Activated CD4-positive, alpha-beta T cell treated with anti-CD3 and anti-CD28 coated beads, Interleukin-2, Interleukin-4, amounts not matched to agents 100 ng/mL and 50 ng/mL, durations not matched to agents 16 hours and 8 hours (primary cell): ENCODE data around the gene LCOR.
"Not testable (repeated sequence)": the region's sequence is repeated elsewhere in the genome, so short reads cannot be mapped to it uniquely, and the experiment has no call there.

Experiments
- DNase-seq: peaks from one replicate; pipeline ENCODE4 v3.0.0-alpha.2; 2020; ENCODE audit warnings: low spot score

LCOR gene

DNA sequence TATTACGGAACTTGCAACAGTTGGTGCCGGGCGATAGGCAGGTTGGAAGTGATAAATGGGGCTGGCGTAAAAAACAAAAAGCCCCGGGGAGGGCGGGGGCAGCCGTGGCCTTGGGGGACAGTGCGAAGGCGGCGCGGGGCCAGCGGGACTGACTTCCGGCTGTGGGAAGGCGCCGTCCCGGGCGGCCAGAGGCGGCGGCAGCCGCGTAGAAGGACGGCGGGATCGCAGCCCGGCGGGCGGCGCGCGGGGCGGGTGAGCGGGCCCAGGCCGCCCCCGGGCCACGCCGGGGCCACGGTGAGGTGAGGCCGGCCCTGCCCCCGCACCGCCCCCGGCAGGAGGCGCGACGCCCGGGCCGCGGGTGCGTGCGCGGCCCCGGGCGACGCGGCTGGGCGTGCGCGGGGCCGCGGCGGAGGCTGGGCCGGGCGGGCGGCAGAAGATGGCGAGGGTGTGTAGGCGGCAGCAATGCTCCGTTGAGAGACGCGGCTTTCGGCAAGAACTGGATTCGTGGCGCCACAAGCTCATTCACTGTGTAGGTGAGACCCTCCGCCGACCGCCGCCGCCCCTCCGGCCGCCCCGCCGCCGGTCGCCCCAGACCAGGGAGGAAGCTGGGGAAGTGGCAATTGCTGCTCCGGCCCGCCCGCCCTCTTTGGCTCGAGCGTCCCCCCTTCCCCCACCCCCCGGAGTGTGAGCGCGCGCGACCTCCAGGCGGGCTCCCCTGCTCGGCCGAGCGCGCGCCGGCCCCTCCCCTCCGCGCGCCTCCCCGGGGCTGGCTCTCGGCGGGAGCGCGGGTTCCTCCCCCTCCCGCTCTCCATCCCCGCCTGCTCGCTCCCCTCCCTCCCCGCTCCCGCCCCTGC lies at the start of gene LCOR:
TSS of gene LCOR (plus strand) at position 432 of the 854 bp plus-strand sequence. CDS start 116,760 bp downstream, outside the sequence.
- DNase-seq, result peak; percentile 77

DNA sequence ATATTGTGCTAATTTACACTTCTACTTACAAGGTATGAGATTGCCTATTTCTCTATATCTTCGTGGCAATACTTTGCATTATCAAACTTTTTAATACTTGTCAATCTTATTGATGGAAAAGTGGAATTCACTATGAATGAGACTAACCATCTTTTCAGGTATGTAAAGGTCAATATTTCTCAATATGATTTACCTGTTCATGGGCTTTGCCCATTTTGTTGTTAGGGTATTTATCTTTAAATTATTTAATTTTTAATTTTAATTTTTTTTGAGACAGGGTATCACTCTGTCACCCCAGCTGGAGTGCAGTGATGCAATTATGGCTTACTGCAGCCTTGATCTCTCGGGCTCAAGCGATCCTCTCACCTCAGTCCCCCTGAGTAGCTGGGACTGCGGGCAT lies 47.8 kb upstream of the LCOR start:
- DNase-seq, result no peak

DNA sequence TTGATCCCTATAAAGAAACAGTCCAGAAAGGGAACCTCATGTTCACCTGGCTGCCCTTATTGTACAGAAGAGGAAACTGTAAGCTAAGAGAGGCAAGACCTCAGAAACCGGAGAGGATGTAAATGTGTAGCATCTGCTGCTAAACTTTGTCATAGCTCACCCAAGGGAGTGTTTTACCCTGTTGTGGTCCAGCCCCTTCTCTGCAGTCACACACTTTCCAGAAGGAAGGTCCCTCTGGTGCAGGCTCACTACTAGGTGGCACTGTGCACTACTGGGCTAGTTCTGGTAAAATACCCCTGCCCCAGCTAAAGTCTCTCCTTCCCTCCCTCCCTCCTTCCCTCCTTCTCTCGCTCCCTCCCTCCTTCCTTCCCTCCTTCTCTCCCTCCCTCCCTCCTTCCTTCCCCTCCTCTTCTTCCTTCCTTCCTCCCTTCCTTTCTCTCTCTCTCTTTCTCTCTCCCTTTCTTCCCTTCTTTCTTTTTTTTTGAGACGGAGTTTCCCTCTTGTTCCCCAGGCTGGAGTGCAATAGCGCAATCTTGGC lies 42.5 kb upstream of the LCOR start:
- peak; percentile 58 for DNase-seq

DNA sequence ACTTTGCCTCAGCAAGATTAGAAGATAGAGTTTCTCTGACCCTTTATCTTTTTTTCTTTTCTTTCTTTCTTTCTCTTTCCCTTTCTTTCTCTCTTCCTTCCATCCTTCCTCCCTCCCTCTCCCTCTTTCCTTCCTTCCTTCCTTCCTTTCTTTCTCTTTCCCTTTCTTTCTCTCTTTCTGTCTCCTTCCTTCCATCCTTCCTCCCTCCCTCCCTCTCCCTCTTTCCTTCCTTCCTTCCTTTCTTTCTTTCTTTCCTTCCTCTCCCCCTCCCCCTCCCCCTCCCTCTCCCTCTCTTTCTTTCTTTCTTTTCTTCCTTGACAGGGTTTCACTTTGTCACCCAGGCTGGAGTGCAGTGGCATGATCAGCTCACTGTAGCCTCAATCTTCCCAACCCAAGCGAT lies 40.2 kb upstream of the LCOR start:
- no peak for DNase-seq

DNA sequence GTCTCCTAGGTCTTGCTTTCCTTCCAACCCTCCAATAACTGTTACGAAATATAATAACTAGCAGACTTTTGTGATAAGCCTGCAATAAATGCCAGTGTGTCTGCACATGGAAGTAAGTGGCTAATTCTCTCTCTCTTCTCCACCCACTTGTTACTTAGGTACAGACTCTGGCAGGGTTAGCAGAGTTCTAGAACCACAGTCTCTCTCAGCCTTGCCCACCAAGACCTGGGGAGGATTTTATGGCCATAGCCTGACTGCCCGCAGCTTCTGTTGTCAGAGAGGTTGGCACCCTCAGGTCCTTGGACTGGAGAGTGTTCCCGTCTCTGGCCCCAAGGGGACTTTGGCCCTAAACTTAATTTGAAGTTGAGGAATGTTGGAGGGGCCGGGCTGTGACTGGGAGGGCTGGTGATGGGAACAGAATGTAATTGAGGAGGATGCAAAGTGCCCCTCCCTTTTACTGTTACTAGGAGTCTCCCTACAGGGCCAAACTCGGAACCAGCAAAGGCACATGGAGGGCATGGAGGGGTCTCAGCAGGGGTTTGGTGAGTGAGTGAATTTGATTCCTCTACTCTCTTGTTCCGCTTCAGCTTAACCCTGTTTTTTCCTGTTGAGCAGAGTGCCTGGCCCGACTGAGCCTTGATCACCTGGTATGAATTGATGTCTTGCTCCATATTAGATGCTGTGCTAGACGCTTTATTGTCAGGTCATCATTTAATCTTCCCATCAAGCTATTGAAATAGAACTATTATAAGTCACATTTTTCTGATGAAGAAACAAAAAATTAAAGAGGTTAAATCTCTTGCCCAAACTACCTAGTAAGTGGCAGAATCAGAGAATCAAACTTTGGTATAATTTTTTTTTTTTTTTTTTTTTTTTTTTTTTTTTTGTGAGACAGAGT lies 37.0 kb upstream of the LCOR start:
- no peak for DNase-seq

DNA sequence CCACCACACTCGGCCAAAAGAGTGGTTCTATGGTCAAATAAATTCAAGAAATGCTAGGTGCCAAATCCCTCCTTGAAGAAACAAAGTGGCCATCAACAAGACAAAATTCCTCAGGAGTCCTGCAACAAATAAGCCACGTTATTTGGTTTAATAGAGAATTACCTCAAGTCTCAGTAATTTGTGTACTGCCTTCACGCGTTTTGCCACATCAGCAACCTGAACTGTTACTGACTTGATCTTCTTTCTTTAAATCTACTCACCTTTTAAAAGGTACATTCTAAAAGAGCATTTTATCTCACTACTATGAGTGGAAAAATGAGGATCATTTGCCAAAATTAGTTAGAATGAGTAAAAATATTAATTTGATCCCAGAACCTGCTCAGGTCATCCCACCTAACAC lies 34.6 kb upstream of the LCOR start:
- DNase-seq, result no peak

DNA sequence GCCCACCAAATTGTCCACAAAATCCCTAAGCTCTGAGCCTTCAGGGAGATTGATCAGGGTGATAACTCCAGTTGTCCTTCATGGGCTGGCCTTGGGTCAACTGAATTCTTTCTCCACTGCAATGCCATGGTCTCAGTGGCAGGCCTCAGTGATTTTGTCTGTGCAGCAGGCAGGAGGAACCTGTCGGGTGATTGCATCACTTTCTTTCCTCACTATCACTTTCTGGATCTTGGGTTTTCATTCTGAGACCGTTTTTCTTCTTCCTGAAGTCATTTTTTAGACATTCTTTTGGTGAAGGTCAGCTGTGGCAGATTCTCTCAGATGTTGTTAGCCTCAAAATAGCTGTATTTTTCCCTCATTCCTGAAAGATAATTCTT lies 28.8 kb upstream of the LCOR start:
- DNase-seq, result no peak

DNA sequence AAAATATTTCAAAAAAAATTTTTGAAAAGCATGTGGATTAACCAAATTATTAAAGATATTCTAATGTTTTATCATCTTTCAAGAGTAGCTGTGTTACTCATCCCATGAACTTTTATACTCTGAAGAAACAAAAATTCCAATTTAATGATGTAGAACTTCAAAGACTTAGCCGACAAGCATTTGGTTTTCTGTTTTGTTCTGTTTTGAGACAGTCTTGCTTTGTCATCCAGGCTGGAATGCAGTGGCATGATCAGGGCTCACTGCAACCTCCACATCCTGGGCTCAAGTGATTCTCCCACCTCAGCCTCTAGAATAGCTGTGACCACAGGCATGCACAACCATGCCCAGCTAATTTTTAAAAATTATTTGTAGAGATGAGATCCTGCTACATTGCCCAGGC lies 17.8 kb upstream of the LCOR start:
- DNase-seq, result no peak

DNA sequence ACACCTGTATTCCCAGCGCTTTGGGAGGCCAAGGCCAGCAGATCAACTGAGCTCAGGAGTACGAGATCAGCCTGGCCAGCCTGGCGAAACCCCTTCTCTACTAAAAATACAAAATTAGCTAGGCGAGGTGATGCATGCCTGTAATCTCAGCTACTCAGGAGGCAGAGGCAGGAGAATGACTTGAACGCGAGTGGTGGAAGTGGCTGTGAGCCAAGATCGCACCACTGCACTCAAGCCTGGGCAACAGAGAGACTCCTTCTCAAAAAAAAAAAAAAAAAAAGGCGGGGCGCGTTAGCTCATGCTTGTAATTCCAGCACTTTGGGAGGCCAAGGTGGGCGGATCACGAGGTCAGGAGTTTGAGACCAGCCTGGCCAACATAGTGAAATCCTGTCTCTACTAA lies 13.1 kb upstream of the LCOR start:
- not testable (repeated sequence) for DNase-seq

DNA sequence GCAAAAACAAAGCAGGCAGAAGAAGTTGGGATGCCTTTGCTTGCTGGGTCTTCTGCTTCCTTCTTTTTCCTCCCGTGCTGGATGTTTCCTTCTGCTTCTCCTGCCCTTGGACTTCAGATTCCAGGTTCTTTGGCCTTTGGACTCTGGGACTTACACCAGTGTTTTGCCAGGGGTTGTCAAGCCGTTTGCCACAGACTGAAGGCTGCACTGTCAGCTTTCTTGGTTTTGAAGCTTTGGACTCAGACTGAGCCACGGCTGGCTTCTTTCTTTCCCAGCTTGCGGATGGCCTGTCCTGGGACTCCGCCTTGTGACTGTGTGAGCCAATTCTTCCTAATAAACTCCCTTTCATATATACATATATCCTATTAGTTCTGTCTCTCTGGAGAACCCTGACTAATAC lies 11.3 kb upstream of the LCOR start:
- DNase-seq, result no peak

DNA sequence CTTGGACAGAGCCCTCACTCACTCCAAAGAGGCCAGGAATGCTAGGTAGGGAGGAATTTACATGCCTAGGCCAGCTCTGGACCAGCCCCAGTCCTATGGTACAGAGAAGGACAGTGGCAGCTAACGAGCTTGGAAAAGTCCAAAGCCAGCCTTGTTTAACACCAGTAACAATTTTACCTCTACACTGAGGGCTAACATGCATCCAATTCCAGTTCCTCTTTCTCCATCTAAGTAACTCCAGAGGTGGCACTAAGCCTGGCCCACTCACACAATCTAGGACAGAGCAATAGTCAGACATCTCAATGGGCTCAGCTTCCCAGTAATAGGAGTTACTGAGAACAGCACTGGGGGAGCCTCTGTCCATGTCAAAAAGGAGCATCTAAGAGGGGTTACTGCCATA lies 5.7 kb upstream of the LCOR start:
- no peak for DNase-seq

DNA sequence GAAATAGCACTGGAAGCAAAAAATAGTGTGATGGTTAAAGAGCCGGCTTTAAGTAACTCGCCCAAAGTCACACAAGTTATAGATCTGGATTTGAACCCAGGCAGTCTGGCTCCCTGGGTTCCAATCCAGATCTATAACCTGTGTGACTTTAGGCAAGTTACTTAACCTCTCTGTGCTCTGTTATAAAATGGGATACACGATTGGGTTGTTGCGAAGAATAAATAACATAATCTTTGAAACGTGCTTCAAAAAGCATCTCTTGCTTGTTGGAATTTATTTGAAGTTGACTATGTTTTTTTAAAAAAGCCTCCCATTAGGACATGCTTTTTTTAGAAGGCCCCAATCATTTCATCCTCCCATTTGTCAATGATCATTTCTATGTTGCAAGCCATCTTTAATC lies 3.5 kb upstream of the LCOR start:
- no peak for DNase-seq

DNA sequence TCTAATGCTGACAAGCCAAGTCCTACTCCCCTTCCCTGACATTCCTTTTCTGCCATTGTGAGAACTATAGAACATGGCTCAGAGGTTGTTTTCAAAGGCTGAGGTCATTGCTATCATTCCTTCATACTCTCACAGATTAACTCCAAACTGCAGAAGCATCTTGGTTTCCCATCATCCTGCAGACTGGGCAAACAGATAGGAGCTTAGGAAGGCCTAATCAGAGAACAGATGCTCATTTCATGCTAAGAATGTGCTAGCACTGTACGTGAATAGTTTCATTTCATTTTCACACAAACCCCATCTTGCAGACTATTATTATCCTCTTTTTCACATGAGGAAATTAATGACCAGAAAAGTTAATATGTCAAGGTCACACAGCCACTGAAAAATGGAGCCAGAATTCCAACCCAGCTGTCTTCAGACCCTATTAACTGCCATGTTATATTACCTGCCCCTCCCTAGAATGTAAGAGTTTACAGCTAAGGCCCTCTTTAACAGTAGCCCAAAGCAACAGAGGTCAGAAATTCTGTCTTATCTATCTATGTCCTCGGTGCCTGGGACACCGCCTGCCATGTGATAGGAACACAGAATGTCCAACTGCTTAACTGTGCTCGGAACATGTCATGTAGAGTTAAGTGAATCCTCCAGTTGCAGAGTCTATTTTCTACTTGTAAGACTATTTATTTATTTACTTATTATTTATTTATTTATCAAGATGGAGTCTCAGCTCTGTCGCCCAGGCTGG lies 2.9 kb upstream of the LCOR start:
- DNase-seq, result no peak

DNA sequence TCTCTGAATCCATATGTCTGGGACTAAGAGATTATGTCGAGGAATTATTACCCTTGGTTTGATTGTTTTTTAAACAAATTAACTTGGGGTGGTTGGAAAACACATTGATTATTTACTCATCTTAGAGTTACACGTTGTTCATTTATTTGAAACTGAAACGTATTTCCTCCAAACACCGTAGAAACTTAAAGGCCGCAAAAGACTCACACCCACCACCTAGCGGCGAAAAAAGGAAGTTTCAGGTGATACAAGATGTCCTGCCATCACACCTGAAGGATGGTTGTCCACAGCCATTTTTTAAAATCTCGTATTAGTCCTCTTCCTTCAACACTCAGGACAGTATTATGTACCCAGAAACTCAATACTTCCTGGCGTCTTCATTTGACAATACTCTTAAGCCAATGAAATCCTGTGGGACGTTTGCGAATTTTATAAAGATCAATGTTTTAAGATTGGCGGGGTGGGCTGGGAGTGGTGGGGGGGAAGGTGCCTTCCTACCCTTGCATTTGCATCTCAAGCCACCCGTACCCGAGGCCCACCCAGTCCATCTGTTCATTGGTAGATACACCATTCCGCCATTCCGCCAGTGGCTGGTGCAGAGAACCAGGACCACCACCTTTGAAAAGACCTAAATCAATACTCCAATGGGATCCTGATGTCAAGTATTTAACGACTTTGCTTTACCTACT lies 1.4 kb upstream of the LCOR start:
- DNase-seq, result peak; percentile 84

DNA sequence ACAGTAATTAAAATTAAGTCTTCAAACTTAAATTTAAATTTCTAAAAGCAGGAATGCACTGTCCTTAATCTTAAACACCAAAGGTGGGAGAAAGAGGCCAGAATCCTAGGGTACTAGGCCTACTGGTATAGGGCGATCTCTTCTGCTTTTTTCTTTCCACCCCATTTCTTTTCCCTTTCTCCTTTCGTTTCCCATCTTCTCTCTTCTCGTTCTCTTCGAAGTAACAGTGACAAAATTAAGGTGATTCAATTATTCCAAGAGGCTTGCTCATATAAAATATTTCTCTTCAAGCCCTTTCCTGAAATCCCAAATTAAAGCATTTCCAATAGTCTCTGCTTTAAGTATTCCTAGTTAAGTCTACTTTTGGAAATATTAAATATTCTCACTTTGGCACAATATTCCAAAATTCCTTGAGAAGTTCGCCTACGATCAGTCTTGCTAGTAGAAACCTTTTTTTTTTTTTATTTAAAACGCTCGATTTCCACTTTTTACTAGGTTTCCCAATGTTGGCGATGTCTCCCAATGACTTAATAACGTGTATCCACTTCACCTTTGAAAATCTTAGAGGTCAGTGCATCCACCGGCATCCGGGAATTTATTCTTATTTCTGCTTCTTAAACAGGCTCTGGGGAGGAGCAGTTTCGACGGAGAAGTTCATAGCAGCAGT lies 765 bp upstream of the LCOR start:
- DNase-seq, result no peak

DNA sequence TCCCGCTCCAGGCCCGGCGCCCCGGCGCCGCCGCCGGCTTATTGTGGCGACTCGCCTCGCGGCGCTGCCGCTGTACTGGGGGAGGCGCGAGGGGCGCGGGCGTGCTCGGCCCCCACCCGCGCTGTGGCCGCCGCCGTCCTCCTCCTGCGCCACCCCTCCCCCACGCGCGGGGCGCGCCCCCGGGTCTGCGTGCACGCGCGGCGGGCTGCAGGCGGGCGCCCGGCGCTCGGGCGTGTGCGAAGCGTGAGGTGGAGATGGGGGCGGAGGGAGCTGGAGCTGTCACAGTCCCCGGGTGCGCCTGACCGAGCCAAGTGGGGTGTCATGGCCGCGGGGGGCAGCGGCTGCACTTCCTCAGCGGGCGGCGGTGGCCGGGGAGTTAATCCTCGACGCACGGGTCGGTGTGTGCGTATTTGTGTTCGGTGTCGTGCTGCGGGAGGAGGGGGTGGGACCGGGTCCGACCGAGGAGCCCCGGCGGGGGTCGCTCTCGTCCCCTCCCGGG lies 672 bp downstream of the LCOR start:
- DNase-seq, result peak; percentile 80

DNA sequence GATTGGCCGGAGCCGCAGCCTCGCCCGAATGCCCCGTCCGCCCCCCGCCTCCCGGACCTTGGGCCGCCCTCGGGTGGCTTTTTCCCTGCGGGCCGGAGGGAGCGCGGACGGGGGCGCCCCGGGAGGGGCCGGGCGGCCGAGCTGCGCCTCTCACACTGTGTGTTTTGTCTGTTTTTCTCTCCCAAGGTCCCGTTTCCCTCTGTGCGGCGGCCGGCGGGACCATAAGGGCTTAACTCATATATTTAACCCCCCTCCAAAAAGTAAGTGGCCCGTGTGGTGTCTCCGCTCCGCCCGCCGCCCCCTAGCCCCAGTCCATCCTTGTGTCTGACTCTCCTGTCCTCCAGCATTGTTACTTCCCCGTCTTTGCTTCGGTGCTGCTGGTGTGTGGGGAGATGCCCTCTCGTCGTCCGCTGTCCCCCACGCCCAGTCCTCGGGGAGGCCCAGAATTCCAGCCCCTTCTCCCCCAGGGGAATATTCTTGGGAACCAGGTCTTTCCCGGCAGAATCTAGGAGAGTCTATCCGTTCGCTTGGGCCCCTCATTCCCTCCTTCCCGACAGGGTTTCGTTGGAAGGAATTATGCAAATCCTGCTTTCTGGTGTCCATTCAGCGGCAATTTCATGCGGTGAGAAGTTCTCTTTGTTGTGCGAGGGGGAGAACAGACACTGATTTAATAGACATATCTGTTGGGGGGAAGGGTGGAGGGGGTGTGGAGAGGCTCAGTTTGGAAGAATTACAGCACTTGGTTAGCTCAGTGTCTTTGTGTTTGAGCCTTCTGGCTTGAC lies 1.3 kb downstream of the LCOR start:
- DNase-seq, result no peak

DNA sequence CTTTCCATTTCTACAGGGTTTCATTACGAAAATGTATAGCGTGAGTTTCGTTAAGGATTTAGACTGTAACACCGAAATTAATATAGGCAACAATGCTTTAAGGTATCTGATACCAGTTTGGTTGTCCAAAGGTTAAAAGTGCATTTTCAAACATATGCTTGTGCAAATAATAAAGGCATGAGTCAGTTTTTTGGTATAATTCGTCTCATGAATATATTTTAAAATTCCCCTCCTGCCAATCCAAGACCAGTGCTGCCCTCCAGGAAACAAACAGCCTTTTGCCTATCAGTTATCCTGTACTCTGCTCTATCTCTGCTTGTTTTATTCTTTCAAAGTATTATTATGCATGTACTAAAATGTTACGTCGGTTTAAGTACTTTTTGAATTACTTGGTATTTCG lies 2.0 kb downstream of the LCOR start:
- no peak for DNase-seq

DNA sequence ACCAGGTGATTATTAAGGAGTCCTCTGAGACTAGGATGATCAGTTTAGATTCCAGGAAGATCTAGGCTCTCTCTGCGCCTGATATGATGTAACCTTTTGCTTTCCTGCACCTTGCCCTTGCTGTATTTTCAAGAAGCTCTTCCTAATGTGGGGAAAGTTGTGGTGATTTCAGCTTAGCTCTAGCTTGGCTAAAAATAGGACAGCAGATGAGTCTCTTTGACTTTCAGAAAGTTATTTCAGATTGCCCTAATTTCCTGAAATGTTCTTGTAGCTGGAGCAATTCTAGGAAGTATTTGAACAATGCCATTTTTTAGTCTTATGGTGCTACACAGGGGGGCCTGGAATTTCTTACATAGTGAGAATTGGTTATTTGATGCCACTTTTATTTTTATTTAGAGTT lies 3.8 kb downstream of the LCOR start:
- no peak for DNase-seq

DNA sequence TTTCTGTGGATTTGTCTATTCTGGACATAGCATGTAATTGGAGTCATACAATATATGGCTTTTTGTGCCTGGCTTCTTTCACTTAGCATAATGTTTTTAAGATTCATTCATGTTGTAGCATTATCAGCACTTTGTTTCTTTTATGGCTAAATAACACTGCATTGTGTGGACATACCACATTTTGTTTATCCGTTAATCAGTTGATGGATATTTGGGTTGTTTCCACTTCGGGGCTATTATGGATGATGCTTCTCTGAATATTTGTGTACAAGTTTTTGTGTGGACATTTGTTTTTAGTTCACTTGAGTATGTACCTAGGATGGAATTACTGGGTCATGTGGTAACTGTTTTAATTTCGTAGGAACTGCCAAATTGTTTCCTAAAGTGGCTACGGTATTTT lies 6.4 kb downstream of the LCOR start:
- DNase-seq, result no peak
